Choroid plexus epithelial cell (primary cell): ENCODE results near the gene USP12.

Source experiments
- DNase-seq: peaks from one replicate; pipeline ENCODE4 v3.0.0-alpha.2; 2010; ENCODE audit warnings: low read depth
- H3K4me3 ChIP-seq: 2 replicates; pipeline ENCODE4 v1.5.1; 2011; ENCODE audit warnings: low read depth, mild to moderate bottlenecking, control low read depth, low read length, moderate library complexity
- CTCF ChIP-seq: conservative IDR thresholded peaks from 2 replicates; pipeline ENCODE4 v1.5.1; 2011; ENCODE audit warnings: low read depth, mild to moderate bottlenecking, control low read depth, inconsistent platforms, low read length, moderate library complexity

USP12 gene

GRCh38 chr13:27026396-27026795 lies 145.2 kb downstream of the USP12 start:
- no peak overlapping the region for H3K4me3 ChIP-seq
- DNase-seq = no peak
- no peak for TF ChIP-seq CTCF

GRCh38 chr13:27024776-27025492 lies 146.7 kb downstream of the USP12 start:
- DNase-seq = no peak
- no peak overlapping the region for H3K4me3 ChIP-seq
- TF ChIP-seq CTCF = no peak

GRCh38 chr13:27024074-27024461 lies 147.5 kb downstream of the USP12 start:
- H3K4me3 ChIP-seq = no peak overlapping the region
- DNase-seq = no peak
- no peak for TF ChIP-seq CTCF

GRCh38 chr13:27023385-27024073 lies 148.1 kb downstream of the USP12 start:
- no peak for TF ChIP-seq CTCF
- DNase-seq = no peak
- H3K4me3 ChIP-seq = no peak overlapping the region

GRCh38 chr13:27022571-27023311 lies 148.9 kb downstream of the USP12 start:
- DNase-seq = peak; percentile 71
- TF ChIP-seq CTCF = no peak
- H3K4me3 ChIP-seq = no peak overlapping the region

GRCh38 chr13:27020415-27020814 lies 151.2 kb downstream of the USP12 start:
- H3K4me3 ChIP-seq = no peak overlapping the region
- DNase-seq = no peak
- TF ChIP-seq CTCF = no peak
